SK-N-SH (cell line): Measurements from ENCODE around the gene GABRA5. TPM values are rescaled to one million over a fixed set of nuclear protein-coding genes. Genes with fewer than 3 reads are reported as not detected.

Experiments used
- CTCF ChIA-PET: fragments of 300-600, 350-600 bp; formaldehyde crosslinking; extraction: SDS; loops from one replicate; lab custom pipeline; 2021; lab: Yijun Ruan, JAX
- POLR2A ChIA-PET: fragments of 350-600 bp; sonication (Branson Sonifier 250); formaldehyde crosslinking; extraction: SDS; loops from one replicate; lab custom pipeline; 2020; ENCODE audit warnings: antibody characterized with exemption, inconsistent platforms; lab: Yijun Ruan, JAX
- DNase-seq: peaks from one replicate; pipeline ENCODE4 v3.0.0; 2012
- H2AFZ ChIP-seq: fragments of 200-600 bp; sonication (generic); 2 replicates; pipeline ENCODE4 v1.8.1; 2016; ENCODE audit warnings: antibody characterized with exemption, mild to moderate bottlenecking, low read depth
- H3F3A ChIP-seq: fragments of 200-600 bp; sonication (generic); replicated peaks from 2 replicates; pipeline ENCODE3; 2016; ENCODE audit warnings: antibody characterized with exemption, mild to moderate bottlenecking; ENCODE audit not compliant: insufficient read depth
- H3K27ac ChIP-seq, 2 experiments: fragments of 200-500 bp in 1 of 2; fragments of 200-600 bp in 1 of 2; sonication (Bioruptor generic) in 1 of 2; sonication (generic), shearing (Covaris generic) in 1 of 2; 2 replicates each; pipeline versions ENCODE4 v1.5.1 to v1.6.1; 2014 to 2016; ENCODE audit warnings: low read depth in 2 of 2, inconsistent platforms in 1 of 2, low read length in 1 of 2, mild to moderate bottlenecking in 1 of 2, mixed read lengths in 1 of 2
- H3K27me3 ChIP-seq: fragments of 200-600 bp; sonication (generic), shearing (Covaris generic); 2 replicates; pipeline ENCODE4 v1.6.1; 2016; ENCODE audit warnings: mixed run types; ENCODE audit not compliant: insufficient read depth
- H3K36me3 ChIP-seq, 2 experiments: fragments of 200-500 bp in 1 of 2; fragments of 200-600 bp in 1 of 2; sonication (Bioruptor generic) in 1 of 2; sonication (generic) in 1 of 2; replicated peaks in 1 of 2; 2 replicates each; pipeline versions ENCODE3 to v1.5.1; 2014 to 2016; ENCODE audit warnings: low read length in 1 of 2, mild to moderate bottlenecking in 1 of 2; ENCODE audit not compliant: insufficient read depth in 2 of 2, control insufficient read depth in 1 of 2
- H3K4me1 ChIP-seq, 2 experiments: fragments of 200-500 bp in 1 of 2; fragments of 200-600 bp in 1 of 2; sonication (Bioruptor generic) in 1 of 2; sonication (generic), shearing (Covaris generic) in 1 of 2; 2 replicates each; pipeline versions ENCODE4 v1.5.1 to v1.6.1; 2014 to 2016; ENCODE audit warnings: low read depth in 1 of 2, low read length in 1 of 2, mixed run types in 1 of 2; ENCODE audit not compliant: insufficient read depth in 2 of 2, control insufficient read depth in 1 of 2
- H3K4me2 ChIP-seq: fragments of 200-600 bp; sonication (generic), shearing (Covaris generic); 2 replicates; pipeline ENCODE4 v1.6.1; 2017; ENCODE audit warnings: mixed run types
- H3K4me3 ChIP-seq, 2 experiments: fragments of 200-500 bp in 1 of 2; fragments of 200-600 bp in 1 of 2; sonication (Bioruptor generic) in 1 of 2; sonication (generic), shearing (Covaris generic) in 1 of 2; 2 replicates each; pipeline versions ENCODE4 v1.5.1 to v1.8.1; 2014 to 2016; ENCODE audit warnings: low read depth in 2 of 2, inconsistent platforms in 1 of 2, low read length in 1 of 2, mild to moderate bottlenecking in 1 of 2, mixed read lengths in 1 of 2, moderate library complexity in 1 of 2
- H3K79me2 ChIP-seq: fragments of 200-600 bp; sonication (generic); 2 replicates; pipeline ENCODE4 v1.8.1; 2017; ENCODE audit warnings: mild to moderate bottlenecking; ENCODE audit not compliant: insufficient read depth
- H3K9ac ChIP-seq: fragments of 200-600 bp; sonication (generic); 2 replicates; pipeline ENCODE4 v1.6.1; 2017; ENCODE audit warnings: mixed run types
- H3K9me2 ChIP-seq: fragments of 200-600 bp; sonication (generic); 2 replicates; pipeline ENCODE4 v1.6.1; 2017; ENCODE audit warnings: mixed run types
- H3K9me3 ChIP-seq: fragments of 200-600 bp; sonication (generic); 2 replicates; pipeline ENCODE4 v1.6.1; 2017; ENCODE audit warnings: mixed run types, mild to moderate bottlenecking, moderate library complexity
- H4K20me1 ChIP-seq: fragments of 200-600 bp; sonication (generic); 2 replicates; pipeline ENCODE4 v1.6.1; 2017; ENCODE audit warnings: mild to moderate bottlenecking, mixed run types; ENCODE audit not compliant: insufficient read depth
- CTCF ChIP-seq: fragments of 200-600 bp; sonication (generic); IDR thresholded peaks from 2 replicates; pipeline ENCODE4 v1.6.1; 2017; ENCODE audit warnings: antibody characterized with exemption, mild to moderate bottlenecking, moderate library complexity
- ELF1 ChIP-seq: IDR thresholded peaks from 2 replicates; pipeline ENCODE4 v1.4.0; 2012
- EZH2phosphoT487 ChIP-seq: fragments of 200-600 bp; sonication (generic); IDR thresholded peaks from 2 replicates; pipeline ENCODE4 v1.6.1; 2017; ENCODE audit warnings: low read depth, mixed run types, mild to moderate bottlenecking, antibody characterized with exemption, moderate library complexity, borderline replicate concordance
- MAX ChIP-seq: IDR thresholded peaks from 2 replicates; pipeline ENCODE4 v1.4.0; 2012; ENCODE audit warnings: low read depth
- MXI1 ChIP-seq: IDR thresholded peaks from 2 replicates; pipeline ENCODE4 v1.6.1; 2012; ENCODE audit warnings: mild to moderate bottlenecking, low read depth, low read length, improper control_type of control experiment
- NFIC ChIP-seq: IDR thresholded peaks from 2 replicates; pipeline ENCODE4 v1.4.0; 2012; ENCODE audit warnings: borderline replicate concordance
- NRF1 ChIP-seq: IDR thresholded peaks from 2 replicates; pipeline ENCODE4 v1.6.1; 2012; ENCODE audit warnings: low read depth, mild to moderate bottlenecking, low read length
- PBX3 ChIP-seq: IDR thresholded peaks from 2 replicates; pipeline ENCODE4; 2012
- POLR2AphosphoS5 ChIP-seq: IDR thresholded peaks from 2 replicates; pipeline ENCODE4 v1.6.1; 2012; ENCODE audit warnings: low read depth, low read length
- RAD21 ChIP-seq: IDR thresholded peaks from 2 replicates; pipeline ENCODE4 v1.6.1; 2012; ENCODE audit warnings: mild to moderate bottlenecking, low read length
- RXRA ChIP-seq: IDR thresholded peaks from 2 replicates; pipeline ENCODE4 v1.4.0; 2012; ENCODE audit warnings: low read depth, mild to moderate bottlenecking, borderline replicate concordance
- SIN3A ChIP-seq: IDR thresholded peaks from 2 replicates; pipeline ENCODE4 v1.6.1; 2012; ENCODE audit warnings: low read depth, mild to moderate bottlenecking, low read length, moderate library complexity, borderline replicate concordance
- SMC3 ChIP-seq: IDR thresholded peaks from 2 replicates; pipeline ENCODE4 v1.6.1; 2012; ENCODE audit warnings: low read depth, low read length, improper control_type of control experiment
- TAF1 ChIP-seq: IDR thresholded peaks from 2 replicates; pipeline ENCODE4 v1.6.1; 2012; ENCODE audit warnings: low read depth, mild to moderate bottlenecking, low read length, moderate library complexity, borderline replicate concordance
- TCF12 ChIP-seq: IDR thresholded peaks from 2 replicates; pipeline ENCODE4 v1.4.0; 2012
- TEAD4 ChIP-seq: IDR thresholded peaks from 2 replicates; pipeline ENCODE4 v1.4.0; 2012; ENCODE audit warnings: mild to moderate bottlenecking, borderline replicate concordance; ENCODE audit not compliant: insufficient read depth
- WGBS: methylation state at CpG from one replicate; pipeline ENCODE4 v1.1.6; 2017; ENCODE audit warnings: low lambda C conversion rate; 5-methylcytosine and 5-hydroxymethylcytosine counted together
- polyA plus RNA-seq, 3 experiments: library from polyadenylated mRNA; depleted of rRNA; stranded (reverse); fragments of >200 nt; gene quantifications; 2 replicates each; pipeline ENCODE4 v1.2.3, GENCODE V29; 2012
- TF ChIP-seq, protein P1 (sequence below): IDR thresholded peaks from 2 replicates; pipeline ENCODE4 v1.4.0; 2012; ENCODE audit warnings: low read depth, borderline replicate concordance
- TF ChIP-seq, protein P2 (sequence below): fragments of 150-350 bp; IDR thresholded peaks from 2 replicates; pipeline ENCODE4 v1.6.1; 2017; ENCODE audit warnings: antibody characterized with exemption, low read length, low read depth, borderline replicate concordance
- TF ChIP-seq, protein P3 (sequence below): IDR thresholded peaks from 2 replicates; pipeline ENCODE4 v1.4.0; 2012; ENCODE audit warnings: low read depth, borderline replicate concordance

The GABRA5 gene
- polyA plus RNA-seq, 1 of the 3 experiments (the other 2 are of a cell fraction), result not detected

DNA sequence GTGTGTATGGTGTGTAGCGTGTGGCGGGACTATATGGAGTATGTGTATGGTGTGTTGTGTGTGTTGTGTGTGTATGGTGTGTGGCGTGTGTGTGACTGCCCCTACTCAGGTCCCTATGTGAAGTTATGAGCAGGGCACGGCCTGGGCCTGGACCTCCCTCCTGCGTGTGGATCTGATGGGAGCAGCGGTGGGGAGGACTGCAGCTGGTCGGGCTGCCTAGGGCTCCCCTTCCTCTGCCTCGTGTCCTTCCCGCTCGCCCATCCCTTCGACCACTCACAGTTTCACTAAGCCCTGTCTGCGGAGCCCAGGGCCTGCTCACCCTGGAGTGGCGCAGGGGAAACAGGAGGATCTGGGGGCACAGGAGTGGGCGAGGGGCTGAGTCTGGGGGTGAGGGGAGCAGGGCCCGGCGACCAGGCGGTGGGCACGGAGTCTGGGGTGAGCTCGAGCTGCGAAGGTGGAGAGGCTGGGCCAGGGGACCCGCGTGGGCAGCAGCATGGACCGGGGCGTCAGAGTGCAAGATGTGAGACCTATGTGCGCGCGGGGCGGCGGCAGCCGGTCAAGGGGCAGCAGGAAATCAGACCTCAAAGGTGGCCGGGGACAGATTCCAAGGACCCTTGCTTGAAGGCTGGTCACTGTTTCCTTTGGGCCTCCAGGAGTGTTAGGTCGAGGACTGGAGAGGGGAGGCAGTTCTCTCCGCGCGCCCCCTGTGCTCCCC, 26.6 kb downstream of the GABRA5 start:
- Histone ChIP-seq H3K27me3 (no peaks in the 10 kb centered on the region), H3K4me2 (no peak overlapping the region), H3F3A (no peaks in the 10 kb centered on the region), H3K36me3 (no peaks in the 10 kb centered on the region), H3K9ac (no peak overlapping the region), H3K9me2 (no peaks in the 10 kb centered on the region), H2AFZ (no peak overlapping the region), H3K27ac (no peak overlapping the region), H3K4me3 (no peak overlapping the region), H4K20me1 (no peaks in the 10 kb centered on the region), H3K79me2 (no peaks in the 10 kb centered on the region), H3K9me3 (no peaks in the 10 kb centered on the region), H3K4me1 (peaks cover 0 to 5% of the 10 kb centered on the region in 2 experiments; a peak in 2 of 4 replicates)
- no peak for TF ChIP-seq EZH2phosphoT487
- no peak for TF ChIP-seq RAD21
- TF ChIP-seq, protein P1, sequence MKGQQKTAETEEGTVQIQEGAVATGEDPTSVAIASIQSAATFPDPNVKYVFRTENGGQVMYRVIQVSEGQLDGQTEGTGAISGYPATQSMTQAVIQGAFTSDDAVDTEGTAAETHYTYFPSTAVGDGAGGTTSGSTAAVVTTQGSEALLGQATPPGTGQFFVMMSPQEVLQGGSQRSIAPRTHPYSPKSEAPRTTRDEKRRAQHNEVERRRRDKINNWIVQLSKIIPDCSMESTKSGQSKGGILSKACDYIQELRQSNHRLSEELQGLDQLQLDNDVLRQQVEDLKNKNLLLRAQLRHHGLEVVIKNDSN, result no peak
- TF ChIP-seq TCF12, result no peak
- no peak for TF ChIP-seq POLR2AphosphoS5
- TF ChIP-seq RXRA, result no peak
- no peak for TF ChIP-seq NFIC
- no peak for TF ChIP-seq MXI1
- TF ChIP-seq TEAD4, result no peak
- TF ChIP-seq SIN3A, result no peak
- TF ChIP-seq NRF1, result no peak
- ChIA-PET CTCF (no interaction called here), POLR2A (no interaction called here)
- WGBS, result 86% methylated on average over 16 of the region's 35 CpGs
- no peak for DNase-seq

DNA sequence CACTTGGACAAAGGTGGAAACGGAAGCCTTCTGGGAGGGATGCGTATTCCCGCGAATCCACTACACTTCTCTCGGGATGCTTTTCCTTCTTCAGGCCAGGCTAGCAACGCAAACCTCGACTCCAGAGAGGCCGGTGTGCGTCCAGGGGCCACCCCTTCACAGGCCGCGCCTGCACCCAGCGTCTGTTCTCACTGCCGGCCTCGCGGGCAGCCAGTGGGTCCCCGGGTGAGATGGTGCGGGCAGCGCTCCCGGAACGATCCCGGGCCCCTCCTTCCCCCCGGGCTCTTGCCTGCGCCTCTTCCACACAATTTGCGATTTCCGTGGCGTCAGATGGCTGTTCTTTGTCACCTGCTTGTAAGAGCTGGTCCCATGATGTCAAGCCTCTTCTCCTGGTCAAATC, 27.3 kb downstream of the GABRA5 start:
- Histone ChIP-seq H3K27ac (no peak overlapping the region), H3K79me2 (no peaks in the 10 kb centered on the region), H3K9me3 (no peaks in the 10 kb centered on the region), H3F3A (no peaks in the 10 kb centered on the region), H3K36me3 (no peaks in the 10 kb centered on the region), H3K4me2 (no peak overlapping the region), H3K27me3 (no peaks in the 10 kb centered on the region), H3K4me1 (peaks cover 0 to 5% of the 10 kb centered on the region in 2 experiments; a peak in 2 of 4 replicates), H3K4me3 (no peak overlapping the region), H2AFZ (no peak overlapping the region), H3K9me2 (no peaks in the 10 kb centered on the region), H4K20me1 (no peaks in the 10 kb centered on the region), H3K9ac (no peak overlapping the region)
- CTCF ChIA-PET, result no interaction called here
- DNase-seq, result no peak
- WGBS, result 81% methylated on average over 26 of the region's 26 CpGs
- POLR2A ChIA-PET, result no interaction called here
- TF ChIP-seq, protein P2, sequence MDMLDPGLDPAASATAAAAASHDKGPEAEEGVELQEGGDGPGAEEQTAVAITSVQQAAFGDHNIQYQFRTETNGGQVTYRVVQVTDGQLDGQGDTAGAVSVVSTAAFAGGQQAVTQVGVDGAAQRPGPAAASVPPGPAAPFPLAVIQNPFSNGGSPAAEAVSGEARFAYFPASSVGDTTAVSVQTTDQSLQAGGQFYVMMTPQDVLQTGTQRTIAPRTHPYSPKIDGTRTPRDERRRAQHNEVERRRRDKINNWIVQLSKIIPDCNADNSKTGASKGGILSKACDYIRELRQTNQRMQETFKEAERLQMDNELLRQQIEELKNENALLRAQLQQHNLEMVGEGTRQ, result no peak
- TF ChIP-seq CTCF, result no peak
- no peak for TF ChIP-seq EZH2phosphoT487
- TF ChIP-seq RAD21, result no peak
- no peak for TF ChIP-seq PBX3
- TF ChIP-seq MAX, result no peak
- TF ChIP-seq, protein P1, result no peak
- TF ChIP-seq, protein P3, sequence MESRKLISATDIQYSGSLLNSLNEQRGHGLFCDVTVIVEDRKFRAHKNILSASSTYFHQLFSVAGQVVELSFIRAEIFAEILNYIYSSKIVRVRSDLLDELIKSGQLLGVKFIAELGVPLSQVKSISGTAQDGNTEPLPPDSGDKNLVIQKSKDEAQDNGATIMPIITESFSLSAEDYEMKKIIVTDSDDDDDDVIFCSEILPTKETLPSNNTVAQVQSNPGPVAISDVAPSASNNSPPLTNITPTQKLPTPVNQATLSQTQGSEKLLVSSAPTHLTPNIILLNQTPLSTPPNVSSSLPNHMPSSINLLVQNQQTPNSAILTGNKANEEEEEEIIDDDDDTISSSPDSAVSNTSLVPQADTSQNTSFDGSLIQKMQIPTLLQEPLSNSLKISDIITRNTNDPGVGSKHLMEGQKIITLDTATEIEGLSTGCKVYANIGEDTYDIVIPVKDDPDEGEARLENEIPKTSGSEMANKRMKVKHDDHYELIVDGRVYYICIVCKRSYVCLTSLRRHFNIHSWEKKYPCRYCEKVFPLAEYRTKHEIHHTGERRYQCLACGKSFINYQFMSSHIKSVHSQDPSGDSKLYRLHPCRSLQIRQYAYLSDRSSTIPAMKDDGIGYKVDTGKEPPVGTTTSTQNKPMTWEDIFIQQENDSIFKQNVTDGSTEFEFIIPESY, result no peak
- TF ChIP-seq TAF1, result no peak
- TF ChIP-seq SMC3, result no peak
- TF ChIP-seq ELF1, result no peak
